ENCODE data around the gene GLP1R. TPM values are rescaled to one million over a fixed set of nuclear protein-coding genes. Genes with fewer than 3 reads are reported as not detected.
A peak's percentile ranks its signal among the peaks of the same experiment; 100 is the strongest.

The GLP1R gene
- total RNA-seq, 3 donors from 2014 or later (not counting 1 experiment from before 2014, with no cell fraction given) = 2.2 to 6.5 (median 3.0) TPM

DNA sequence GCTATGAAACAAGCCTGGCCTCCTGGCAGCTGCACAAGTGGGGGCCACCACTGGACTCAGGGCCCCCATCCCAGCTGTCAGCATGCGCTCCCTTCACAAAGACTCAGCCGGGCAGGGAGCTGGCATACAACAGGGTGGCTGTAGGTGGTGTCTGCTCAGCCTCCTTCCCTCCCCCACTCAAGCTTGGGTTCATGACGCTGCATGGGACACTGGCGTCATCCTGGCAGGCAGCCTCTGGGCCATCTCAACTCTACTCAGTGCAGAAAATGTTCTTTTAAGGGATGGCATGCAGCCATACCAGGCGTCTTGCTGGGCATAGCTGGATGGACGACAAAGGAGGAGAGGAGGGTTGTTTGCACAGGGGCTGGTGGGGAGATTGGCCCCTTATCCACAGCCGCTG, 35.9 kb downstream of the GLP1R start:
- TF ChIP-seq, protein P1, sequence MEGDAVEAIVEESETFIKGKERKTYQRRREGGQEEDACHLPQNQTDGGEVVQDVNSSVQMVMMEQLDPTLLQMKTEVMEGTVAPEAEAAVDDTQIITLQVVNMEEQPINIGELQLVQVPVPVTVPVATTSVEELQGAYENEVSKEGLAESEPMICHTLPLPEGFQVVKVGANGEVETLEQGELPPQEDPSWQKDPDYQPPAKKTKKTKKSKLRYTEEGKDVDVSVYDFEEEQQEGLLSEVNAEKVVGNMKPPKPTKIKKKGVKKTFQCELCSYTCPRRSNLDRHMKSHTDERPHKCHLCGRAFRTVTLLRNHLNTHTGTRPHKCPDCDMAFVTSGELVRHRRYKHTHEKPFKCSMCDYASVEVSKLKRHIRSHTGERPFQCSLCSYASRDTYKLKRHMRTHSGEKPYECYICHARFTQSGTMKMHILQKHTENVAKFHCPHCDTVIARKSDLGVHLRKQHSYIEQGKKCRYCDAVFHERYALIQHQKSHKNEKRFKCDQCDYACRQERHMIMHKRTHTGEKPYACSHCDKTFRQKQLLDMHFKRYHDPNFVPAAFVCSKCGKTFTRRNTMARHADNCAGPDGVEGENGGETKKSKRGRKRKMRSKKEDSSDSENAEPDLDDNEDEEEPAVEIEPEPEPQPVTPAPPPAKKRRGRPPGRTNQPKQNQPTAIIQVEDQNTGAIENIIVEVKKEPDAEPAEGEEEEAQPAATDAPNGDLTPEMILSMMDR (IDR thresholded peaks at IDR 0.05) = no peak
- H3K27ac ChIP-seq (ENCODE audit: low read length) = no peak overlapping the region
- H3K9me3 ChIP-seq (ENCODE audit: control insufficient read depth, insufficient read depth, low read length) = no peaks in the 10 kb centered on the region
- H3K36me3 ChIP-seq (ENCODE audit: control insufficient read depth, insufficient read depth, low read length) = no peaks in the 10 kb centered on the region
- Mint-ChIP-seq H3K9me3 (no peaks in the 10 kb centered on the region), H3K4me1 (peaks cover 15 to 17% of the 10 kb centered on the region in 2 donors), H3K27ac (no peak overlapping the region), H3K27me3 (ENCODE audit: low read depth in 2 of 2) (peaks cover 0 to 10% of the 10 kb centered on the region in 2 donors), H3K4me3 (no peak overlapping the region), H3K36me3 (no peaks in the 10 kb centered on the region)
- 91% methylated on average over 7 of the region's 7 CpGs for WGBS (ENCODE audit: insufficient coverage)
- intact Hi-C loops (cut with micrococcal nuclease) = no loop called here
- H3K4me1 ChIP-seq (ENCODE audit: control insufficient read depth, insufficient read depth, low read length) = peaks cover 10% of the 10 kb centered on the region
- peaks cover 3% of the 10 kb centered on the region for H3K27me3 ChIP-seq (ENCODE audit: control insufficient read depth, insufficient read depth, low read length)
- peak in 1 of 2 donors; percentile 4 for DNase-seq
- no peak for ATAC-seq
- H3K4me3 ChIP-seq (ENCODE audit: low read length) = no peak overlapping the region

DNA sequence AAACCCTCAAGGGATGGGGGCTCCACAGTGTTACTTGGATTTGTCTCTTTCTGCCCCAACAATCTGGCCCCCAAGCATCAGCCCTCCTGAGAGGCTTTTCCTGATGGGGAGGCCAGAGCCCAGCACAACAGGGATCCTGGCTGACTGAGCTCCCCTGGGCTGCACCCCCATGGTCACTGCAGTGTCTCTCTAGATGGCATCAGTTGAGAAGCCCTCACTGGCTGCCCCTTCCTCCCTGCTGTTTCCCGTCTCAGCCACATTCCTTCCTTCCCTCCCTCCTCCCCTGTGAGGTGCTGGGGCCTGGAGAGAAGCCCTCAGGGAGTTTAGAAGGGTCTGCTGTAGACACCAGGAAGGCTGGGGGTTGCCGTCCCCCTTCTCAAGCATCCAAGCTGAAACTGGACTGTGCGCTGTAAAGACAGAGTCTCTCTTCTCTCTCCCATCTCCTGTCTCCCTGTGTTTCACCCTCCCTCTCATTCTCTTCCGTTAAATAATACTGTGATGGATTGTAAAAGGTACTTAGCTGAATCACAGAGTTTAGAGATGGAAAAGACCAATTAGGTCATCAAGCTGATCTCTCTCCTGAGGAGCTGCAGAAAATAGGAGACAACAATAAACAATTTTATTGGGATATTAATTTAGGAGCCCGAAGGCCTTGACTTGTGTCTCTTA, 36.7 kb downstream of the GLP1R start:
- Mint-ChIP-seq H3K9me3 (no peaks in the 10 kb centered on the region), H3K4me1 (peaks cover 16 to 17% of the 10 kb centered on the region in 2 donors), H3K36me3 (no peaks in the 10 kb centered on the region), H3K4me3 (no peak overlapping the region), H3K27me3 (ENCODE audit: low read depth in 2 of 2) (peaks cover 0 to 10% of the 10 kb centered on the region in 2 donors), H3K27ac (no peak overlapping the region)
- peak in 1 of 2 donors; percentile 10 for DNase-seq
- no peak overlapping the region for H3K27ac ChIP-seq (ENCODE audit: low read length)
- intact Hi-C loops (cut with micrococcal nuclease) = no loop called here
- WGBS (ENCODE audit: insufficient coverage) = 83% methylated on average over 3 of the region's 5 CpGs
- peaks cover 6% of the 10 kb centered on the region for H3K27me3 ChIP-seq (ENCODE audit: control insufficient read depth, insufficient read depth, low read length)
- TF ChIP-seq, protein P1 (IDR thresholded peaks at IDR 0.05) = no peak
- no peak for ATAC-seq
- H3K4me3 ChIP-seq (ENCODE audit: low read length) = no peak overlapping the region
- no peaks in the 10 kb centered on the region for H3K9me3 ChIP-seq (ENCODE audit: control insufficient read depth, insufficient read depth, low read length)
- peaks cover 10% of the 10 kb centered on the region for H3K4me1 ChIP-seq (ENCODE audit: control insufficient read depth, insufficient read depth, low read length)
- no peaks in the 10 kb centered on the region for H3K36me3 ChIP-seq (ENCODE audit: control insufficient read depth, insufficient read depth, low read length)

DNA sequence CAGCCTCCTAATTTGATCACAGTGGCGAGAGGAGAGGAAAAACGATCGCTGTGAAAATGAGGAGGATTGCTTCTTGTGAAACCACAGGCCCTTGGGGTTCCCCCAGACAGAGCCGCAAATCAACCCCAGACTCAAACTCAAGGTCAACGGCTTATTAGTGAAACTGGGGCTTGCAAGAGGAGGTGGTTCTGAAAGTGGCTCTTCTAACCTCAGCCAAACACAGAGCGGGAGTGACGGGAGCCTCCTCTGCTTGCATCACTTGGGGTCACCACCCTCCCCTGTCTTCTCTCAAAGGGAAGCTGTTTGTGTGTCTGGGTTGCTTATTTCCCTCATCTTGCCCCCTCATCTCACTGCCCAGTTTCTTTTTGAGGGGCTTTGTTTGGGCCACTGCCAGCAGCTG, 37.7 kb downstream of the GLP1R start:
- Mint-ChIP-seq H3K4me3 (no peak overlapping the region), H3K9me3 (no peaks in the 10 kb centered on the region), H3K27ac (peak overlapping the region in 1 of 2 donors; percentile 61), H3K27me3 (ENCODE audit: low read depth in 2 of 2) (peaks cover 0 to 18% of the 10 kb centered on the region in 2 donors), H3K36me3 (peaks cover 2% of the 10 kb centered on the region), H3K4me1 (peaks cover 17 to 19% of the 10 kb centered on the region in 2 donors)
- 54% methylated on average over 6 of the region's 7 CpGs for WGBS (ENCODE audit: insufficient coverage)
- Histone ChIP-seq H3K27ac (ENCODE audit: low read length) (no peak overlapping the region), H3K9me3 (ENCODE audit: control insufficient read depth, insufficient read depth, low read length) (no peaks in the 10 kb centered on the region), H3K4me3 (ENCODE audit: low read length) (no peak overlapping the region), H3K4me1 (ENCODE audit: control insufficient read depth, insufficient read depth, low read length) (peaks cover 10% of the 10 kb centered on the region), H3K27me3 (ENCODE audit: control insufficient read depth, insufficient read depth, low read length) (peaks cover 6% of the 10 kb centered on the region), H3K36me3 (ENCODE audit: control insufficient read depth, insufficient read depth, low read length) (no peaks in the 10 kb centered on the region)
- DNase-seq = peak; percentile 17 to 19
- intact Hi-C loops (cut with micrococcal nuclease) = no loop called here
- ATAC-seq = peak; percentile 57 to 82 (median 79)
- TF ChIP-seq, protein P1 (IDR thresholded peaks at IDR 0.05) = no peak
